Omental fat pad (tissue), 4 donors: ENCODE measurements around the gene CSTF2. TPM values are rescaled to one million over a fixed set of nuclear protein-coding genes. Genes with fewer than 3 reads are reported as not detected.
"Not testable (repeated sequence)": the region's sequence is repeated elsewhere in the genome, so short reads cannot be mapped to it uniquely, and the experiment has no call there.

Experiments
- ATAC-seq: fragments of 150-250 bp; one replicate; pipeline ENCODE4 v1.9.1; 2016; ENCODE audit warnings: mild to moderate bottlenecking, moderate library complexity; ENCODE audit not compliant: low FRiP score
- DNase-seq: peaks from one replicate; pipeline ENCODE4 v3.0.0-alpha.2; 2019; ENCODE audit warnings: low spot score
- total RNA-seq, 4 donors: library from RNA; depleted of rRNA; stranded (reverse); fragments of >200 nt; gene quantifications; one replicate each; pipeline ENCODE4 v1.1.0, GENCODE V29; 2016
- TF ChIP-seq, protein P1 (sequence below), 3 donors: fragments of 450-650 bp; IDR thresholded peaks; one replicate each; pipeline ENCODE4 v1.5.1; 2016 to 2017; ENCODE audit warnings: antibody characterized with exemption in 3 of 3, mild to moderate bottlenecking in 3 of 3, moderate library complexity in 2 of 3

CSTF2 gene
- total RNA-seq, result 10 to 100 TPM in 2 of 4 donors, 1 to 10 TPM in 2; 7.8 to 10.1 (median 9.8) TPM

DNA sequence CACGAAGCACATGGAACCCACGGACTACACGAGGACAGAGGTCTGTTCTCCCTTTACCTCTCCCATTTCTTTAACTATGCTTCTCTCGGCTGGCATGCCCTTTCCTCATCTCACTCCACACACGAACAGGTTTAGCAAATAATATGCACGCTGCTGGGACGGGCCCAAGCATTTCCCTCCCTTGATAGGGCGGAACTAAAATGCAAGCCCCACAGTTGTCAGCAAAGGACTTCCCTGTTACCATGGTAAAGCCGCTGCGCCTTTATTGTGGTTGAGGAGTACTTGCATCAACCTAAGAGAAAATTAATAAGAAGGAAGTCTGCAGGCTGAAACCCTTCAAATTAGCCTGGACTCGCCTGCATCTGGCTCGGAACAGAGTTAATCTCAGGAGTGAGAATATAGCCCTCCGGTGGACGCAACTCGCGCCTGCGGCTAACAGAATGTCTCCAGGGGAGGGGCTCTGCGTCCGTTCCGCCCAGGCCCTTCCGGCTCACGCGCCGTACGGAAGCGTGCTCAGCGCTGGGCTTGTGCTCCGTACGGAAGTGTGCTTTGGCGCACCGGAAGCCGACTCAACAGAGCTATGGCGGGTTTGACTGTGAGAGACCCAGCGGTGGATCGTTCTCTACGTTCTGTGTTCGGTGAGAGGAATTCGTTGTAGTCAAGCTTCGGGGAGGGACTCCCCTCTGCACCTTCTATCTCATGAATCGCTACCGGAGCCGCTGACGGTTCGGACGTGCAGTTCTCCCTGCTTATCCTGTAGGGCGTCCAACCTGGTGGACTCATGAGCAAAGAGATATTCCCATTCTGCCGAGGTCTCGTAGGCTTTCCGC, at the start of gene CSTF2:
TSS of gene CSTF2 (plus strand) at position 555 of the 830 bp plus-strand sequence. CDS start at position 581, 26 bp downstream.
- TF ChIP-seq, protein P1, sequence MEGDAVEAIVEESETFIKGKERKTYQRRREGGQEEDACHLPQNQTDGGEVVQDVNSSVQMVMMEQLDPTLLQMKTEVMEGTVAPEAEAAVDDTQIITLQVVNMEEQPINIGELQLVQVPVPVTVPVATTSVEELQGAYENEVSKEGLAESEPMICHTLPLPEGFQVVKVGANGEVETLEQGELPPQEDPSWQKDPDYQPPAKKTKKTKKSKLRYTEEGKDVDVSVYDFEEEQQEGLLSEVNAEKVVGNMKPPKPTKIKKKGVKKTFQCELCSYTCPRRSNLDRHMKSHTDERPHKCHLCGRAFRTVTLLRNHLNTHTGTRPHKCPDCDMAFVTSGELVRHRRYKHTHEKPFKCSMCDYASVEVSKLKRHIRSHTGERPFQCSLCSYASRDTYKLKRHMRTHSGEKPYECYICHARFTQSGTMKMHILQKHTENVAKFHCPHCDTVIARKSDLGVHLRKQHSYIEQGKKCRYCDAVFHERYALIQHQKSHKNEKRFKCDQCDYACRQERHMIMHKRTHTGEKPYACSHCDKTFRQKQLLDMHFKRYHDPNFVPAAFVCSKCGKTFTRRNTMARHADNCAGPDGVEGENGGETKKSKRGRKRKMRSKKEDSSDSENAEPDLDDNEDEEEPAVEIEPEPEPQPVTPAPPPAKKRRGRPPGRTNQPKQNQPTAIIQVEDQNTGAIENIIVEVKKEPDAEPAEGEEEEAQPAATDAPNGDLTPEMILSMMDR (IDR thresholded peaks at IDR 0.05), result no peak
- ATAC-seq, result peak; percentile 96
- no peak for DNase-seq

GRCh38 chrX:100796371-100796770, 23.8 kb upstream of the CSTF2 start:
- ATAC-seq, DNase-seq: not testable (repeated sequence)

DNA sequence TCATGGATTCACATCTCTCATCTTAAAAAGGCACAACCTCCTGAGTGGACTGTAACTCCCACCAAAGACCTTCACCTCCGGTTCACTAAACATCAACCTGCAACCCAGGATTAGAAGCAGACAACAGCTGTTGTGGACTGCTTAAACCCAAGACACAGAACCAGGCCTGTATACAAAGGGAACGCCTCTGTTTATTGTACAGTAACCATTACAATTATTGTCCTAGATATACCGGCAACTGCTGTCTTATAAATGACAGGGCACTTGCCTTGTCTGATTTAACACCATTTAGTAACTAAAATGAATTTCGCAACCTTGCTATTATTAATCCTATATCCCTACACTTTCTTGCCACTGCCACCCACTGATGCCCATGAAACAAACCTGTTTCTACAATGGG, 22.8 kb upstream of the CSTF2 start:
- DNase-seq (no peak), ATAC-seq (no peak)
- TF ChIP-seq, protein P1 (IDR thresholded peaks at IDR 0.05), result no peak

GRCh38 chrX:100798484-100799214, 21.5 kb upstream of the CSTF2 start:
- DNase-seq (no peak), ATAC-seq (no peak)
- TF ChIP-seq, protein P1 (IDR thresholded peaks at IDR 0.05), result no peak

DNA sequence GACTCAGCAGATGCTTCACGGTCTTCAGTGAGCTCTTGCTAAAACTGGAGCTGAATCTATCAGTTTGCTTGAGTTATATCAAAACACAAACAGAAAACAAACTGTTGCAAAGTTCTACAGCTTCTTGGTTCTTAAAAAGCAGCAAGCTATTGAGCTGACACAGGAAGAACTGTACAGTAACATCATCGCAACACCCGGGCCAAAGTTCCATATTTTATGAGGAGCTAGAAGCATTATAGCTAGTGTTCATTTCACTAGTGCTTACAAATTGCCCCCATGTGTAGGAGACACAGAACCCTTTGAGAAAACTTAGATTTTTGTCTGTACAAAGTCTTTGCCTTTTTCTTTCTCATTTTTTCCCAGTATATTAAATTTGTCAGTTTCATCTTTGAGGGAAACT, 17.3 kb upstream of the CSTF2 start:
- TF ChIP-seq, protein P1 (IDR thresholded peaks at IDR 0.05), result no peak
- ATAC-seq (no peak), DNase-seq (no peak)

- ATAC-seq (no peak), DNase-seq (no peak)
- TF ChIP-seq, protein P1 (IDR thresholded peaks at IDR 0.05), result no peak
Observed at GRCh38 chrX:100804780-100805179, 15.4 kb upstream of the CSTF2 start.

- DNase-seq, ATAC-seq: not testable (repeated sequence)
Observed at GRCh38 chrX:100808265-100808664, 11.9 kb upstream of the CSTF2 start.
